ENCODE measurements around the gene PTPRD.

GRCh38 chr9:10250219-10250618 lies 362.6 kb downstream of the PTPRD start:
- TF ChIP-seq EZH2 (IDR thresholded peaks at IDR 0.05; ENCODE audit: low read length, missing control alignments) (no peak), CTCF (conservative IDR thresholded peaks at IDR 0.05 in 1 of 2, IDR thresholded peaks at IDR 0.05 in 1 of 2; ENCODE audit: low read depth in 1 of 2, low read length in 2 of 2) (no peak)

Measured in fibroblast of lung (primary cell).